Immature natural killer cell (primary cell): ENCODE results near the gene ADGRF3. TPM values are rescaled to one million over a fixed set of nuclear protein-coding genes. Genes with fewer than 3 reads are reported as not detected.
"Not testable (repeated sequence)": the region's sequence is repeated elsewhere in the genome, so short reads cannot be mapped to it uniquely, and the experiment has no call there.

Experiments used
- DNase-seq, 3 donors: peaks; one replicate each; pipeline ENCODE4 v3.0.0; 2022; ENCODE audit warnings: mixed read lengths in 1 of 3
- H3K27ac Mint-ChIP-seq, 6 donors: one replicate each; pipeline ENCODE4 v1.8.0; 2020; ENCODE audit warnings: mixed read lengths in 6 of 6, mild to moderate bottlenecking in 5 of 6, inconsistent platforms in 4 of 6, moderate library complexity in 3 of 6
- H3K27me3 Mint-ChIP-seq, 3 donors: one replicate each; pipeline ENCODE4 v1.8.0; 2020 to 2021; ENCODE audit warnings: low read depth in 3 of 3, mild to moderate bottlenecking in 3 of 3, mixed read lengths in 3 of 3, moderate library complexity in 3 of 3, inconsistent platforms in 1 of 3
- H3K36me3 Mint-ChIP-seq, 3 donors: one replicate each; pipeline ENCODE4 v1.8.0; 2020; ENCODE audit warnings: mixed read lengths in 3 of 3, inconsistent platforms in 2 of 3, mild to moderate bottlenecking in 2 of 3
- H3K4me1 Mint-ChIP-seq, 2 donors: one replicate each; pipeline ENCODE4 v1.8.0; 2020; ENCODE audit warnings: inconsistent platforms in 2 of 2, mild to moderate bottlenecking in 2 of 2, mixed read lengths in 2 of 2, moderate library complexity in 1 of 2
- H3K4me3 Mint-ChIP-seq, 5 donors: one replicate each; pipeline ENCODE4 v1.8.0; 2020; ENCODE audit warnings: mild to moderate bottlenecking in 5 of 5, mixed read lengths in 5 of 5, inconsistent platforms in 3 of 5, moderate library complexity in 3 of 5
- H3K9me3 Mint-ChIP-seq, 6 donors: one replicate each; pipeline ENCODE4 v1.8.0; 2020; ENCODE audit warnings: mild to moderate bottlenecking in 6 of 6, mixed read lengths in 6 of 6, inconsistent platforms in 4 of 6, moderate library complexity in 3 of 6
- polyA plus RNA-seq, 3 donors: library from polyadenylated mRNA; unstranded; fragments of 300-500 nt; fragmentation: Illumina TruSeq; gene quantifications; one replicate each; pipeline ENCODE4 v1.2.3, GENCODE V29; 2021

The ADGRF3 gene
- polyA plus RNA-seq, 3 donors from 2014 or later, result 0.39 TPM; not detected in 2

DNA sequence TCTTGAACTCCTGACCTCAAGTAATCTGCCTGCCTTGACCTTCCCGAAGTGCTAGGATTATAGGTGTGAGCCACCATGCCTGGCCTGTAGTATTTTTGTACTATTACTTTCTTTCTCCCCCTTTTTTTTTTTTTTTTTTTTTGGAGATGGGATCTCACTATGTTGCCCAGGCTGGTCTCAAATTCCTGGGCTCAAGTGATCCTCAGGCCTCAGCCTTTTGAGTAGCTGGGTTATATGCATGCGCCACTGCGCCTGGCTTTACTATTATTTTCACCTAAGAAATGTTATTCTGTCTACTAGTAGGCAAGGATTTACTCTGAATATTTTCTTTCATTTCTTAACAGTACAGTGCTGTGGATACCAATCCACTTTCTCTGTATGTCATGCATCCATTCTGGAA lies 17.4 kb upstream of the ADGRF3 start:
- DNase-seq, result no peak
- H3K36me3 Mint-ChIP-seq, result peaks cover 0 to 15% (median 0%) of the 10 kb centered on the region in 3 donors
- peak overlapping the region in 1 of 6 donors; percentile 53 for H3K27ac Mint-ChIP-seq
- peaks cover 0 to 2% (median 0%) of the 10 kb centered on the region in 3 donors for H3K27me3 Mint-ChIP-seq
- no peak overlapping the region for H3K4me3 Mint-ChIP-seq
- no peaks in the 10 kb centered on the region for H3K9me3 Mint-ChIP-seq
- peaks cover 27 to 50% of the 10 kb centered on the region in 2 donors for H3K4me1 Mint-ChIP-seq

DNA sequence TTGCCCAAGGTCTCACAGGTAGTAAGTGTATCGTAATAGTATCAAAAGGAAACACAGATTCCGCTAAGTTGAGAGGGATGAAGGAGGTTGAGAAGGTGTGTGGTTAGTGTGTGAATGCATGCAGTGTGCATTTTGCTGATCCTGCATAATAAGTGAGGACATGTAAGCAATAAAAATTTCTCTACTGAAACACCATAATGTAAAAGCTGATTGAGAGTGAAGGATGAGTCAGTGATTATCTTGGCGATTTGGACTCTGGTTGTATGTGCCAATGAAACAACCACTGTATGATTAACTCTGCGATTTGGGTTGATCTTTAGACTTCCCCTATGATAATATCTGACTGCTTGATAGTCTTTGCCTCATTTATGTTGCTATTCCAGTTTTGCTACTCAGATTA lies 16.7 kb upstream of the ADGRF3 start:
- H3K36me3 Mint-ChIP-seq, result peaks cover 0 to 9% (median 0%) of the 10 kb centered on the region in 3 donors
- H3K4me3 Mint-ChIP-seq, result peak overlapping the region in 2 of 5 donors; percentile 2 to 7
- peaks cover 0 to 2% (median 0%) of the 10 kb centered on the region in 3 donors for H3K27me3 Mint-ChIP-seq
- peaks cover 32 to 56% of the 10 kb centered on the region in 2 donors for H3K4me1 Mint-ChIP-seq
- H3K27ac Mint-ChIP-seq, result peak overlapping the region in 2 of 6 donors; percentile 36 to 37
- no peaks in the 10 kb centered on the region for H3K9me3 Mint-ChIP-seq
- DNase-seq, result no peak

DNA sequence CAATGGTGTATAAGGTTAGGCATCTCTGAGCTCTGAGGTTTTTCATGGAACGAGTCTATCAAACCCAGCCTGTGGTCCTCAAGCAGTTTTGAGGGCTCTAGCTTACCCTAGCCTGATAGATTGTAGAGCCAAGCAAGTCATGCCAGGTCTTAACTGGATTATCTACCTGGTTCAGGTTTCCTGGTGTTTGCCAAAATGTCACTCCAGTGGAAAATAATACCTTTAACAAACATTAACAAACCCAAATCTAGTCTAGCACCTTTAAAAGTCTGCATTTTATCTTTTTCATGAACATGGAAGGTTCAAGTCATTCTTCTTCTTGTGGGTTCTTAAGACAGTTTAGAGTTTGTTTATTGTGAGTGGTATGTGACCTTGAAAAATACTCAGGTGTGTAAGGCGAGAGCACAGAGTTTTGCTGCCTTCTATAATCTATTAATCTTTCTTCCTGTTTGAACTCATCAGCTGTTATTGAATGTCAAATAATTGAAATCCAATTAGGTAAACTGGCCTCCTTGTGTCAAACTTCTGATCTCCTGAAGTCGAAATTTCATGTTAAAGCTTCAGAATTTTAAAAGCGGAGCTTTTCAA lies 13.4 kb upstream of the ADGRF3 start:
- Mint-ChIP-seq H3K27me3 (no peaks in the 10 kb centered on the region), H3K4me1 (peaks cover 34 to 88% of the 10 kb centered on the region in 2 donors), H3K36me3 (no peaks in the 10 kb centered on the region), H3K9me3 (no peaks in the 10 kb centered on the region), H3K27ac (peak overlapping the region in 2 of 6 donors; percentile 1 to 47), H3K4me3 (no peak overlapping the region)
- no peak for DNase-seq

- DNase-seq, result no peak
- Mint-ChIP-seq H3K4me3 (no peak overlapping the region), H3K27ac (peak overlapping the region in 1 of 6 donors; percentile 7), H3K36me3 (no peaks in the 10 kb centered on the region), H3K27me3 (no peaks in the 10 kb centered on the region), H3K4me1 (peaks cover 26 to 81% of the 10 kb centered on the region in 2 donors), H3K9me3 (no peaks in the 10 kb centered on the region)
These were observed 10.2 kb upstream of the ADGRF3 start for GRCh38 chr2:26356771-26357170.

DNA sequence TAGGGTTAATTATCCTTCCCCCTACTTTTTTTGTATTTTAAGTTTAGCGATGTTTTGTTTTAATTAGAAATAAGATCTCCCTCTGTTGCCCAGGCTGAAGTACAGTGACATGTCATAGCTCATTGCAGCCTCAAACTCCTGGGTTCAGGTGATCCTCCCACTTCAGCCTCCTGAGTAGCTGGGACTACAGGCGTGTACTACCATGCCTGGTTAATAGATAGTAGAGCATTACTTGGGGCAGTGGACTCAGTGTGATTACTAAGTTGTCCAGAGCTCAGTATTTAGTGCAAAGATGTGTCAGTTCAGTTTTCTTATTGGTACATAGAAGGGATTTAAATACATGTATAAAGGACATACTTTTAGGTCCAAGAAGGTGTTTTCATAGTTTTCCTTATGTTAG lies 9.5 kb upstream of the ADGRF3 start:
- Mint-ChIP-seq H3K4me1 (peaks cover 30 to 75% of the 10 kb centered on the region in 2 donors), H3K36me3 (no peaks in the 10 kb centered on the region), H3K4me3 (no peak overlapping the region), H3K27ac (no peak overlapping the region), H3K9me3 (peaks cover 0 to 2% (median 0%) of the 10 kb centered on the region in 6 donors), H3K27me3 (peaks cover 0 to 2% (median 0%) of the 10 kb centered on the region in 3 donors)
- no peak for DNase-seq

GRCh38 chr2:26355038-26355995 lies 8.7 kb upstream of the ADGRF3 start:
- Mint-ChIP-seq H3K36me3 (no peaks in the 10 kb centered on the region), H3K4me3 (no peak overlapping the region), H3K4me1 (peaks cover 30 to 72% of the 10 kb centered on the region in 2 donors), H3K27ac (peak overlapping the region in 1 of 6 donors; percentile 69), H3K9me3 (peaks cover 0 to 2% (median 0%) of the 10 kb centered on the region in 6 donors), H3K27me3 (peaks cover 0 to 2% (median 0%) of the 10 kb centered on the region in 3 donors)
- DNase-seq, result no peak

- H3K27me3 Mint-ChIP-seq, DNase-seq, H3K36me3 Mint-ChIP-seq, H3K27ac Mint-ChIP-seq, H3K4me3 Mint-ChIP-seq, H3K9me3 Mint-ChIP-seq: not testable (repeated sequence)
- peaks cover 27 to 65% of the 10 kb centered on the region in 2 donors for H3K4me1 Mint-ChIP-seq
These were observed 7.9 kb upstream of the ADGRF3 start for GRCh38 chr2:26354469-26354868.

GRCh38 chr2:26352892-26353291 lies 6.3 kb upstream of the ADGRF3 start:
- H3K27ac Mint-ChIP-seq, result peak overlapping the region in 1 of 6 donors; percentile 73
- peaks cover 0 to 2% (median 0%) of the 10 kb centered on the region in 6 donors for H3K9me3 Mint-ChIP-seq
- H3K4me1 Mint-ChIP-seq, result peaks cover 24 to 59% of the 10 kb centered on the region in 2 donors
- no peaks in the 10 kb centered on the region for H3K36me3 Mint-ChIP-seq
- peaks cover 0 to 2% (median 0%) of the 10 kb centered on the region in 3 donors for H3K27me3 Mint-ChIP-seq
- H3K4me3 Mint-ChIP-seq, result no peak overlapping the region
- DNase-seq, result no peak

DNA sequence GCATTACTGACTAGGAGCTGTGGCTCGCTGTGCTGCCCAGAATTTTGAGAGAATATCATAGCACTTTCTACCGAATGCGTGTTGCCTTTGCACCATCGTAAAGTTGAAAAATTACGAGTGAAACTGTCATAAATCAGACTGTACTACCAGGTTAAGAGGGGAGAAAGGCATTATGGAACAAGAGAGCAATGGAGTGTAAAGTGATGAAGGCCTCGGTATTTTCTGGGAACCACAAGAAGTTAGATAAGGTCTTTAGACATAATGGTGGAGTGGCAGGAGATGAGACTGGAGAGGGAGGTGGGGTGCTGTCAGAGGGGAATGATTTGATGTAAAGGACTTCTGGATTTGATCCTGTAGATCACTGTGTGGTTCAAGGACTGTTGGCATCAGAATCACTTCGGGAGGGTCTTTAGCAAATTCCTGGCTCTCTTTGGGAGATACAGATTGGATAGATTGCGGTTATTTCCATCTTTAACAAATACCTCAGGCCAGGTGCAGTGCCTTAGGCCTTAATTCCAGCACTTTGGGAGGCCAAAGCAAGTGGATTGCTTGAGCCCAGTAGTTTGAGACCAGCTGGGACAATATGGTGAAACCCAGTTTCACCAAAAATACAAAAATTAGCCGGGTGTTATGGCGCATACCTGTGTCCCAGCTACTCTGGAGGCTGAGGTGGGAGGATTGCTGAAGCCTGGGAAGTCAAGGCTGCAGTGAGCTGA lies 4.9 kb upstream of the ADGRF3 start:
- Mint-ChIP-seq H3K4me1 (peaks cover 36 to 59% of the 10 kb centered on the region in 2 donors), H3K9me3 (peaks cover 0 to 2% (median 0%) of the 10 kb centered on the region in 6 donors), H3K36me3 (no peaks in the 10 kb centered on the region), H3K27ac (peak overlapping the region in 1 of 6 donors; percentile 58), H3K27me3 (peaks cover under 1 to 4% (median 1%) of the 10 kb centered on the region in 3 donors), H3K4me3 (no peak overlapping the region)
- DNase-seq, result no peak

DNA sequence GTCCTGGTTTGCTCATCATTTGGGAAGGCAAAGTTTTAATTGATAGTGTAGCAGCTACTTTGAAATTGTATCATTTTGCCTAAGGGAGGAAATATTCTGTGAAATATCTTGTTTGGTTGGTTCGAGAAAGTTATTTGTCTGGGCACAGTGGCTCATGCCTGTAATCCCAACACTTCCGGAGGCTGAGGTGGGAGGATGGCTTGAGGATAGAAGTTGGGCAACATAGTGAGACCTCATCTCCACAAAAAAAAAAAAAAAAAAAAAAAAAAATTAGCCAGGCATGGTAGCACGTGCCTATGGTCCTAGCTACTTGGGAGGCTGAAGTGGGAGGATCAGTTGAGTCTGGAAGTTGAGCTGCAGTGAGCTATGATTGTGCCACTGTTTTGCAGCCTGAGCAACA lies 3.1 kb upstream of the ADGRF3 start:
- DNase-seq, result no peak
- Mint-ChIP-seq H3K27ac (peak overlapping the region in 2 of 6 donors; percentile 28 to 40), H3K4me1 (peaks cover 41 to 57% of the 10 kb centered on the region in 2 donors), H3K9me3 (peaks cover 0 to 2% (median 0%) of the 10 kb centered on the region in 6 donors), H3K4me3 (no peak overlapping the region), H3K36me3 (no peaks in the 10 kb centered on the region), H3K27me3 (peaks cover 5 to 12% (median 6%) of the 10 kb centered on the region in 3 donors)

DNA sequence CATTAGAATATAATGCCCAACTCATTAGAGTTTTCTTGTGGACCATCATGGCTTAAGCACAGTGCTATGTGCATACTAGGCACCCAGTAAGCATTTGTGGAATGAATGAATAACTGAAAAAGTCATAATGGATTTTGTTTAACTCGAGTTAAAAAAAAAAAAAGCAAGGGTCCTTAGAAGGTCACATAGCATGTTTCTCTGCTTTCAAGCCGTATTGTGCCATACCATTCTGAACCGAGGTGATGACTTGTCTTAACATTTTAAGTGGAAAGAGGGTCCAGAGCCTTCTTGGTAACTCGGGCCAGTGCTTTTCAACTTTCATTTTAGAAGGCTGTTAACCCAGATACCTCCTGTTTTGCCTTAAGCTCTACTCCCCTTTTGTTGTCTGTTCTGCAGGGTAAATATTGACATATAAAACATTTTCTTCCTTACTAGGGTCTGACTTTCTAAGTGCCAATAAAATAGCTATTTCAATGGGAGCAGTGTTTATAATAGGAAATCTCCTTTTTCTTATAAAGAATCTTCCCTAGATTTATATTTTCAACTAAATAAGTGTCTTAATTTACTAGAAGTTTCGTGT lies 787 bp upstream of the ADGRF3 start:
- DNase-seq, result no peak
- peaks cover 42 to 52% of the 10 kb centered on the region in 2 donors for H3K4me1 Mint-ChIP-seq
- H3K27ac Mint-ChIP-seq, result peak overlapping the region; percentile 92 to 100 (median 98)
- H3K4me3 Mint-ChIP-seq, result peak overlapping the region; percentile 94 to 100 (median 98)
- H3K9me3 Mint-ChIP-seq, result peaks cover 0 to 2% (median 0%) of the 10 kb centered on the region in 6 donors
- no peaks in the 10 kb centered on the region for H3K36me3 Mint-ChIP-seq
- peaks cover 5 to 12% (median 6%) of the 10 kb centered on the region in 3 donors for H3K27me3 Mint-ChIP-seq

- H3K27me3 Mint-ChIP-seq, result peaks cover 5 to 10% (median 6%) of the 10 kb centered on the region in 3 donors
- H3K9me3 Mint-ChIP-seq, result no peaks in the 10 kb centered on the region
- no peaks in the 10 kb centered on the region for H3K36me3 Mint-ChIP-seq
- H3K27ac Mint-ChIP-seq, result peak within 1 kb of the TSS; percentile 92 to 100 (median 99)
- DNase-seq, result peak; percentile 100
- peaks cover 38 to 45% of the 10 kb centered on the region in 2 donors for H3K4me1 Mint-ChIP-seq
- H3K4me3 Mint-ChIP-seq, result peak within 1 kb of the TSS; percentile 94 to 100 (median 98)
These were observed 790 bp downstream of the ADGRF3 start, which contains the start of gene SELENOI for GRCh38 chr2:26345545-26346453. Gene SELENOI (plus strand): TSS chr2:26346143. CDS start chr2:26346233, 90 bp downstream.
